HG03575 (cell line): ENCODE measurements around the gene L3MBTL4.

ENCODE experiments used
- ATAC-seq: cut with Tn5 transposase; IDR thresholded peaks from one replicate; pipeline ENCODE4 v1.9.1; 2021; ENCODE audit not compliant: unreplicated experiment, insufficient number of reproducible peaks, low FRiP score; ENCODE audit errors: extremely low read depth

L3MBTL4 gene

DNA sequence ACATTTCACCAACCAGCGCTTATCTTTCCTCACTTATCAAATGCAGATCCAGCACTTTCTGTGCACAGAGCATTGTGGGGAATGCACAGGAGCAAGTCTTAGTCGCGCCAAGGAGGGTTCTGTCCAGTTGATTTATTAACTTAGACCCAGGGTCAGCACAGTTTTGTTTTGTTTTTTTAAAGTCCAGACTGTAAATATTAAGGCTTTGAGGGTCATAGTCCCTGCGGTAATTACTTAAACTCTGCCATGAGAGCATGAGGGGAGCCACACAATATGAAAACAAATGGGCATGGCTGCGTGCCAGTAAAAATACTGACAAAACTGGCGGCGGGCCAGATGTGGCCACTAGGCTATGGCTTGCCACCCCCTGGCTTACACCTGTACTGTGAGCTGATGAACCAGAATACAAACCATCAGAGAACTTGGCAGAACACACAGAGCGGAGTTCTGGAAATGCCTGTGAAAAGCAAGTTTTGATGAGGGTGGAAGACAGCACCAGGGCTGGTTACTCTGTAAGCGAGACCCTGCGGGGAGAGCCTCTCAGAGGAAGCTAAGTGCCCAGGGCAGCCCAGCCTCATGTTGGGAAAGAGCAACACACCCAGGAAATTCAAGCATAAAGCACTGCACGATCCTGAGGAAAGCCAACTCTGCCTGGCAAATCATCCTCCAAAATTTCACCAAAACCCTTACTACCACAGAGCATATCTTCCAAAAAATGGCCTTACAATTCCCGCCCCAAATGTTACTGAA is 43.6 kb downstream of the L3MBTL4 start:
- no peak for ATAC-seq

GRCh38 chr18:6370410-6370809 is 44.3 kb downstream of the L3MBTL4 start:
- ATAC-seq = no peak

DNA sequence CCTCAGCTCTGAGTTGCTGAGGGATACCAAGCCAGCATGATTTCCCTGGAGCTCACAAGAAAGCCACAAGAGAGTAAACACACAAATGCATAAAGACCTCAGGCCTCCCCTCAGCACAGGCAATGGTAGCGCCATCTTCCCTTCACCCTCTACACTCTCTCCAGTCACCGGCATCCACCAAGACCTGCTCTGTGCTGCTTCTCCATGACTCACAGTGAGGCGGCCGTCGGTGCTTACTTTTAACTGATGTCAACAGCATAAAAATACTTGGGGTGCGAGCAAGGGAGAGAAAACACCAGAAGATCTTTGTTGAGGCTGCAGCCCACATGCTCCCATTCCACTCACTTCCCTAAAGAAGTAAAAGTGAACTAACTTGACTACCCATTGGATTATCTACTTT is 46.7 kb downstream of the L3MBTL4 start:
- ATAC-seq = no peak

- no peak for ATAC-seq
Measured at GRCh38 chr18:6367208-6367607, 47.5 kb downstream of the L3MBTL4 start.

GRCh38 chr18:6366776-6367175 is 47.9 kb downstream of the L3MBTL4 start:
- no peak for ATAC-seq

GRCh38 chr18:6365385-6365784 is 49.3 kb downstream of the L3MBTL4 start:
- no peak for ATAC-seq

GRCh38 chr18:6363216-6363615 is 51.5 kb downstream of the L3MBTL4 start:
- peak; percentile 58 for ATAC-seq

- ATAC-seq = no peak
Measured at GRCh38 chr18:6362559-6363129, 52.1 kb downstream of the L3MBTL4 start.

DNA sequence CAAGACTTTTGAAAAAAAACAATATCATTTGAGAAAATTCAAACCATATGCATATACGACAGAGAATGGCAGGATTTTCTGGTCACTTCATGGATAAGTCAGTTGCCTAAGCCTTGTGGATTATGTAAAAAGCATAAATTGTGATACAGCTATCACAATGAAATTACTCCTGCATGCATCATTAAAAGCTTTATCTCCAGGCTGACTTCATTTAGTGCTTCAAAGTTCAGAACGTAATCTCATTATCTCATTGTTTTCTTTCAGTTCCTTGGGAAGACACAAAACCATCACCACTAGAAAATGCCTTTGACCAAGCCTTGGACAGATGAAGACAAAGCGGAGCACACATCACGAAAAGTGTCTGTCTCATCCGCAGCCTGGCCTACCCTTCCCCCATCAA is 57.0 kb downstream of the L3MBTL4 start:
- ATAC-seq = no peak

DNA sequence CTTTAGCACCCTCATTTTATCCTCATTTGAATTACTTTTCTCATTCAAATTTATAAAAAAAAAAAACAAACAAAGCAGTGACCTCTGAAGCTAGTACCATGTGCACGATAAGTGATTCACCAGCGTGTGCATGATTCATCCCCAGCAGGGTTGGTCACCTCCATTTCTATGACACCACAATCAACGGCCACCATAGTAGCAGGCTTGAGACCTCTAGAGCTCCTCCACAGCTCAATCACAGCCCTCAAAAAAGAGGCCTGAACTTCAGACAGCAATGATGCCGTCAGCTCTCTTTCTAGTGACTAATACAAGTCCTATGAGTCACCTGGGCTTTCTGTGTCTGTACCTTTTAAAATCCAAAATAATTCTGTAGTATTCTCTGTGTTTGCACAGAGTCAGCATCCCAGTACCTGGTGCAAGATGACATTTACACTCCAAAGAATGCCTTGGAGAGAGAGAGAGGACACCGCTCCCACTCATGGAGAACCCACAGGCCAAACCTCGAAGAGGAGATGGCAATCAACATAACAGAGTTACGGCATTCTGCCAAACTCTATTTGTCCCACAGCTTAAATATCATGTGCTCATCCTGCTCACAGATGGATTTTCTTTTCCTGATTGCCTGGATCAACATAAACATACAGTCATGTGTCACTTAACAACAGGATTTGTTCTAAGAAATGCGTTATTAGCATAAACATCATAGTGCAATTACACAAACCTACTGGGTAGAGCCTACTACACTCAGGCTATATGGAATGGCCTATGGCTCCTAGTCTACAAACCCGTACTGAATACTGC is 58.7 kb downstream of the L3MBTL4 start:
- no peak for ATAC-seq

DNA sequence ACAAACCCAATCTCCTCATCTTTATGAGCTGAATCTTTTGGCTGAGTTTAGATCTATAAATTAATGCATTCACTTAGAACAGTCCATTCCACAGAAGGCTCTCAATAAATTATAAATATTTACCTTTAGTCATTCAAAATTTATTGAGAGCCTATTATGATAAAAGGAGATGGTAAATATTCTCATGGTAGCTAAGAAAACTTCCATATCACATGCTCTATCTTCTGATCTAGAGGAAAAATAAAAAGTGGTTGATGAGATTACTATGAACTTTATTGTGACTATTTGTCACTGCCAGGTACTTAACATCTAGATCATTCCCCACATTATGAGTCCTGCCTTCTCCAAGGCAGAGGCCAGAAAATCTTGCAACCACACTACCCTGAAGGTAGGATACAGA is 62.4 kb downstream of the L3MBTL4 start:
- no peak for ATAC-seq

- ATAC-seq = no peak
Measured at GRCh38 chr18:6342990-6343389, 71.7 kb downstream of the L3MBTL4 start.

GRCh38 chr18:6341709-6342108 is 73.0 kb downstream of the L3MBTL4 start:
- no peak for ATAC-seq

GRCh38 chr18:6341303-6341702 is 73.4 kb downstream of the L3MBTL4 start:
- no peak for ATAC-seq

DNA sequence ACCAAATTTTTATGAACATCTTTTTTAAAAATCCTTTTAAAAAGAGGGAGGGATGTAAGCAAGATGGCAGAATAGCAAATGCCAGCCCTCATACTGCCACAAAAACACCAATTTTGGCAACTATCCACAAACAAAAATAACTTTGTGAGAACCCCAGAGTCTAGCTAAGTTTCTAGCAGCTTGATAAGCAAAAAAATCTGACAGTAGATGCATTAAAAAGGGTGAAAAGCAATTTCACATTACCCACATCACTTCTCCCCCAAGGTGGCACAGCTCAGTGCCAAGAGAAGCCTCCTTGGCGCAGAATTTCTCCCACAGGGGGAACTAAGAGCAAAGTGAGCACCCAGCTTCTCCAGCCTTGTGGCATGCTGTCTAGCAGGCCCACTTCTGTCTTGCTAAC is 74.6 kb downstream of the L3MBTL4 start:
- ATAC-seq = no peak

GRCh38 chr18:6336239-6336638 is 78.5 kb downstream of the L3MBTL4 start:
- no peak for ATAC-seq

- no peak for ATAC-seq
Measured at GRCh38 chr18:6333981-6334380, 80.7 kb downstream of the L3MBTL4 start.

GRCh38 chr18:6331872-6332271 is 82.8 kb downstream of the L3MBTL4 start:
- ATAC-seq = no peak

DNA sequence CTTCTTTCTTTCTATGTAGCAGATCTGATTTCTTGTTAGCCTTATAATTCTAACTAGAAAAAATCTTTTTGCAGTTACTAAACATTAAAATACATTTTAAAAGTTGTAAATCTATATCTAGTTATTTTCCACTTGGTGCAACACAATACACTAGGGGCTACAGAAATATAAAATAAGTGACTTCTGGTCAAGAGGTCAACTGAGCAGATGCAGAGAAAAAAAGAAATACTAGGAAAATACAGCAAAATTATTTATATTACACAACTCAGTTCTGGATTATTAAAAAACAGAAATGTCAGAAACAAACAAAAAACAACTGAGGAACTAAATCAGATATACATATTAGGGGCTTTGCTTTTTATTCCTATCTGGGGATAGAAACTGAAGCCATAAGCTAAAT is 83.9 kb downstream of the L3MBTL4 start:
- ATAC-seq = no peak

- ATAC-seq = no peak
Measured at GRCh38 chr18:6328621-6329010, 86.1 kb downstream of the L3MBTL4 start.
